GM18870 (cell line): ENCODE measurements around the gene C3.

Source experiments
- ATAC-seq: cut with Tn5 transposase; IDR thresholded peaks from one replicate; pipeline ENCODE4 v1.9.1; 2021; ENCODE audit warnings: moderate library complexity; ENCODE audit not compliant: unreplicated experiment

The C3 gene

GRCh38 chr19:6745965-6746364 lies 25.5 kb upstream of the C3 start:
- no peak for ATAC-seq

DNA sequence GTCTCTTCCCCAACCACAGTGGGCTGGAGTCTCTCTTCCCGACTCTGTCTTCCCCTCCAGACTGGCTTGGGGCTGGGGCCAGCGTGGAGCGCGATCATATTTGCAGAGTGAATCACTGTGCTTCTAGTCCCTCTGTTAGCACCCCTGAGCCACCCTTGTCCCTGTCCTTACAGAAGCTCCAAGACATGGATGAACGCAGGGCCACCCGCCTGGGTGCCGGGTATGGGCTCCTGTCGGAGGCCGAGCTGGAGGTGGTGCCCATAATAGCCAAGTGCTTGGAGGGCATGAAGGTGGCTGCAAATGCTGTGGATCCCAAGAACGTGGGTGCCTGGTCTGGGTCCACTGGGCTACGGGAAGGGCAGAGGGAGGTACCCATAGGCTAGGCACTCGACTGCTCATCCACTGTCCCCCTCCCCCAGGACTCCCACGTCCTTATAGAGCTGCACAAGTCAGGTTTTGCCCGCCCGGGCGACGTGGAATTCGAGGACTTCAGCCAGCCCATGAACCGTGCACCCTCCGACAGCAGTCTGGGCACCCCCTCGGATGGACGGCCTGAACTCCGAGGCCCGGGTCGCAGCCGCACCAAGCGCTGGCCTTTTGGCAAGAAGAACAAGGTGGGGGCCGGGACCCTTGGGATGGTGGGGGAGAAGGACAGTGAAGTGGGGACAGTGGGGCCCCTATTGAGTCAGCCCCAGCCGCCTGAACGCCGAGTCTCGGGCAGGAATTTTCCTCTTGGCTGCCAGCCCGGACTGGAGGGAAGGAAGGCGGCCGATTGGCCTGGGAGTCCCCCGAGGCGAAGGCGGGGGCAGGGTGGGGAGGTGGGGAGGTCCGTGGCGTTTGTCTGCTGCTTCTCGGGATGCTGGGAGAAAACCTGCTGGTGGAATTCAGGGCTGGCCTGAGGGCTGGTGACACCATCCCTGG lies 24.2 kb upstream of the C3 start:
- no peak for ATAC-seq

DNA sequence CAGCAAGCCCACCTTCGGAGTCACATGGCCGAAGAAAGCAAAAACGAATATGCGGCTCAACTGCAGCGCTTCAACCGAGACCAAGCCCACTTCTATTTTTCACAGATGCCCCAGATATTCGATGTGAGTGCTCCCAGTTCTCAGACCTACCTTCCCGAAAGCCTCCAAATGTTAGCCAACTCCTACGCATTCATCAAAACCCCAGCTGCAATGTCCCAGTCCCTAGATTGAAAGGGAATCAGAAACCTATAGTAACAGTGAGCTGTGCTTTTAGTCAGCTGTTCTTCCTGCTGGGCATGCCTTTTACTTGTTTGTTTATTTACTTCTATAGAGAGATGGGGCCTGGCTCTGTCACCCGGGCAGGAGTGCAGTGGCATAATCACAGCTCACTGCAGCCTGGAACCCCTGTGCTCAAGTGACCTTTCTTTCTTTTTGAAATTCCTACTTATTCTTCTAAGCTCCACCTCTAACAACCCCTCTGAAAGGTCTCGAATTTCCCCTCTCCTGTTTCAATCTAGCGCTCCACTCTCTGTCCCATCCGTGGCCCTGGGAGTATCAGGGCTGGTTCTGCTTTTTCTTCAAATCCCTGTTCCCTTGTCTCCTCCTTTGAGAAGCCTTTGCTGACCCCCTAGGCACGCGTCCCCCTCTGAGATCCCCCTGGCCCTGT lies 23.4 kb upstream of the C3 start:
- ATAC-seq: no peak

GRCh38 chr19:6743066-6743465 lies 22.6 kb upstream of the C3 start:
- ATAC-seq: no peak

DNA sequence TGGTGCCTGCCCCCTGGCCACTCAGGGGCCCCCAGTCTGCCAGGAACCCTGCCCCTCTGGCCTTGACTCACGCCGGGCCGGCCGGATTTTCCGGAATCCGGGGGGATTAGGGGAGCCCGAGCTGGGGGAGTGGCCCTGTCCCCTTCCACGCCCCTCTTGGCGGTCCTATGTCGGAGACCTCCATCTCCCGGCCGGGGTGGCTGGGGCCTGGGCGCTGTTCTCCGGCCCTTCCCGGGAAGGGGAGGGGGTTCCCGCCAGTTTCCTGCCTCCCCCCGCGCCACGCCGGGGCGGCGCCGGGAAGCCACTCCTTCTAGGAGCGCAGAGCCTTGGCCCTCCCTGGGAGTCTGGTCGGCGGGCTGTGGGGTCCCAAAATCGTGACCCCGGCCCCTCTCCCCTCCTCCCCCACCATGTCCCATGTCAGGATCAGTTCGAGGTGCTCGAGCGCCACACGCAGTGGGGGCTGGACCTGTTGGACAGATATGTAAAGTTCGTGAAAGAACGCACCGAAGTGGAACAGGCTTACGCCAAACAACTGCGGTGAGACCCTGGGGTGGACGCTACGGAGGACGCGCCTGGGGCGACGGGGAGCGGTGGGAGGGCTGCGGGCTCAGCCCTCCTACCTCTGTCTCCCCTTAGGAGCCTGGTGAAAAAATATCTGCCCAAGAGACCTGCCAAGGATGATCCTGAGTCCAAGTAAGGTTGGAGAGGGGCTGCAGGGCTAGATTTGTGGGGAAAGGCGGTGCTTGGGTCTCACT lies 20.3 kb upstream of the C3 start:
- ATAC-seq: no peak

DNA sequence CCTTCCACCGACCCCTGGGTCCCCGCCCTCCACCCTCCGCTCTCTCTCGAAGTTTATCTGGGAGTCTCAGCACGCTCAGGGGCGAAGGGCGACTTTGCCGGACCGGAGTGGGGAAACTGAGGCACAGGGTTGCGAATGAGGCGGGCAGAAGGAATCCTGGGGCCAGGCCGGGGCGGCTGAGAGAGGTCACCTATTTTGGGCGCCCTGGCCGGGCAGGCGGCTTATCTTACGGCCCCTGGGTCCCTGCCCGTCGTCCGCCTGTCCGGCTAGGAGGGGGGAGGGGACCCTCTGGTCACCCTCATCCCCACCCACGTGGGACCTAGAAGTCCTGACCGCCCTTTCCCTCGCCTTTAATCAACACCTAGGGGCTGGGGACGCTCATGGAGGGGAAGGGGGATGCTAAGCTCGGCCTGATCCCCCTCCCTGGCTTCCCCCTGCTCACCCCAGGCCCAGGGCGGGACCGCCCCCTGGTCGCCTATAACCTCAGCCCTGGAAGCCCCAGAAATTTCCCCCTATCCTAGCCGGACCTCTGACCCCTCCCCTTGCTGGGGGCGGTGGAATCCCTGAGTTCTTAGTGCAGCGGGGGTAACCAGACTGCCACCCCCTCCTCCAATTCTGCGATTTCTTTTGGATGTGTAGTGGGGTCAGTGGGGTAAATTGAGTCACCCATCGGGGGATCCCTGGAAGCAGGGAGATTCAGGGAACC lies 19.6 kb upstream of the C3 start:
- no peak for ATAC-seq

- no peak for ATAC-seq
These were observed 19.0 kb upstream of the C3 start, which contains the start of gene TRIP10 for GRCh38 chr19:6739390-6739882. TSS of gene TRIP10 (plus strand) at chr19:6739680. CDS start at chr19:6739762, 82 bp downstream.

DNA sequence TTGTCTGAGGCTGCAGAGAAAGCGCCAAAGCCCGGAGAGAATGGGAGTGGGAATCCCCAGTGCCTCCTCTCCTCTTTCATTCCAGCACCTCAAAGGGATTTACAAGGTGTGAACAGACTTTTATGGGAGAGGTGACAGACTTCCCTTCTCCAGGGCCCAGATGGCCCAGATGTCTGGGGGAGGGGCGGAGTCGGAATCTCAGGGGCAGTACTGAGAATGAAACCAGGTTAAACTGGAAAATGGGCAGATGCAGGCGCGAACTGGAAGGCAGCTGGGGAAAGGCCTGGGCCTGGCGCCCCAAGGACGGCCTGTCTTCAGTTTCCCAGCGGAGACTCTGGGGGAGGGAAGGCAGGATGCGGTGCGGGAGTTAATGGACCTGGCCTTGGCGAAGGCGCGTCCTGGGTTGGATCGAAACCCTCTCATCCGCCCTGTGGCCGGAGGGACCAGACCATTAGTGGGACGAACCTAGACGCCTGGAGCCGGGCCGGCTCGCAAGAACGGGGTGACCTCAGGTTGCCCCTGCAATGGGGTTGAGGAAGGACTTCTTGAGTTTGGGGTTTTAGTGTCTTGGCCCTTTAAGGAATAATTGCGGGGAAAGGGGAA lies 18.4 kb upstream of the C3 start:
- ATAC-seq: no peak

GRCh38 chr19:6737873-6738786 lies 17.7 kb upstream of the C3 start:
- ATAC-seq: no peak

DNA sequence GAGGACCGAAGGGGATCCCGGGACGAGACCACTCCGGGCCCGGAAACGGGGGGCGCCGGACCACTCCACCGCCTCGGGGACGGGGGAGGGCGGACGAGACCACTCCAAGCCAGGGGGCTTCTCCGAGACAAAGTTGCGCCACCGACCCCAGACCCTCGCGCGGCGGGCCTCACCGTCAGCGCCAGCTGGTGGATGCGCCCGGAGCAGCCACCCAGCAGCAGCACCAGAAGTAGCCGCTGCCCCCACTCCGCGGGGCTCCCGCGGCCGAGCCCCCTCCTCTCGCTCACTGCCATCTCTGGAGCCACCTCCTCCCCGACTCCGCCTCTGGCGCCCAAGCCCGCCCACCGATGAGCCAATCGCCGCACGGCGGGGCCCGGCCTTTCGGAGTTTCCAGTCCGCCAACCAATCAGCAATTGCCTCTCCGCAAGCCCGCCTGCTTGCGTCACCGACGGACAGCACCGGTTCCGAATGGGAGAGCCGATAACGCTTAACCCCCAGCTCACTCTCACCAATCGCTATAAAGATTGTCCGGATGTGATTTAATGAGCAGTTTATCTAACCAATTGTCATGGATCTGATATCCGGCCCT lies 16.9 kb upstream of the C3 start, which contains the start of gene GPR108:
Gene GPR108 (minus strand): TSS at position 297 of the 589 bp plus-strand sequence. CDS start 4 bp downstream, at position 293.
- ATAC-seq: peak; percentile 81

- ATAC-seq: no peak
These were observed 16.4 kb upstream of the C3 start for GRCh38 chr19:6736917-6737283.

DNA sequence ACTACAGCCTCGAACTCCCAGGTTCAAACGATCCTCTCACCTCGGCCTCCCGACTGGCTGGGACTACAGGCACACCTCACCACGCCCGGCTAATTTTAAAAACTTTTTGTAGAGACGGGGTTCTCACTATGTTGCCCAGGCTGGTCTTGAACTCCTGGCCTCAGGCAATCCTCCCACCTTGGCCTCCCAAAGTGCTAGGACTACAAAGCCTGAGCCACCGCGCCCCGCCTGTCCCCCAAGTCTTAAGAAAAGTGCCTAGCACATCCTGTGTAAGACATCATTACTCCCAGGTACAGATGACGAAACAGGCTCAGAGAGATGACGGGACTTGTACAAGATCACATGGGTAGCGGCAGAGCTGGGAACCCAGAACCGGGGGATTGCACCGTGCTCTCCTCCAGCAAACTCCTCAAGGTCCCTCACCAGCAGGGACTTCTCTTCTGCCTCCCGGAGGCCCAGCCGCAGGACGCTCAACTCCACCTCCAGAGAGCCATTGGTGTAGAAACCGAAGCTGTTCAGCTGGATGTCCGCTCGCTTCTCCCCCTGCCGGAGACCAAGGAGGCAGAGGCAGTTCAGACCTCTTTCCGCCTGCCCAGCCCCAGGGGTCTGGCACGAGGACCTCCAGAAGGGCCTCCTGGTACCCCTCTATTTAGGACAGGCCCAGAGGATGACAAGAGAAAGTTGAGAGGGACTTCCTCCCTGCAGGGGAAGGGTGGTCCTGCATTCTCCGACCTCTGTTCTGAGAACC lies 15.9 kb upstream of the C3 start:
- no peak for ATAC-seq

- no peak for ATAC-seq
These were observed 14.9 kb upstream of the C3 start for GRCh38 chr19:6735181-6735911.

DNA sequence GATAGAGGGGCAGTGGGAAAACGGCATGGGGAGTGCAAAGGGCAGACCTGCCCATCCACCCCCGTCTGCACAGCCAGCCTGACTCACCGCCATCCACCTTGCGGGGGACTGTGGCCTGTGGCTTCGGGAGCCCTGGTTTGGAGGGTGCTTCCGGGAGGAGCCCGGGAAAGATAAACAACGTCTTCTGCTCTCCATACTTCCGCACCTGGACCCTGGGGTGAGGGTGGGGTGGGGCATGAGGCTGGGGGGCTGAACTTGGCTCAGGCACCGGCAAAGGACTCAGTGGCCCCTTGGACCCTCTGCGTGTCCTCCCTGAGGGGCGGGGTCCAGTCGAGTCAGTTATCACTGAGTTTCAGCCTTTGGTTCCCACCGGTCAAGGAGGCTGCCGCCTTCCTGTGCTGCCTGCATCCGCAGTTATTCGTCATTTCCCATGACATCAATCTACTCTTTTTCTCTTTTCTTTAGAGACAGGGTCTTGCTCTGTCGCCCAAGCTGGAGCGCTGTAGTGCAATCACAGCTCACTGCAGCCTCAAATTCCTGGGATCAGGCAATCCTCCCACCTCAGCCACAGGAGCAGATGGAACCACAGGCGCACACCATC lies 13.7 kb upstream of the C3 start:
- no peak for ATAC-seq

GRCh38 chr19:6733338-6734095 lies 13.1 kb upstream of the C3 start:
- no peak for ATAC-seq

- ATAC-seq: no peak
These were observed 12.4 kb upstream of the C3 start for GRCh38 chr19:6732803-6733337.
